ENCODE measurements around the gene FBXO31. TPM values are rescaled to one million over a fixed set of nuclear protein-coding genes. Genes with fewer than 3 reads are reported as not detected.
A peak's percentile ranks its signal among the peaks of the same experiment; 100 is the strongest.
"Not testable (repeated sequence)": the region's sequence is repeated elsewhere in the genome, so short reads cannot be mapped to it uniquely, and the experiment has no call there.

Gene FBXO31
- total RNA-seq, 2 donors from 2014 or later = 21.9 to 29.1 TPM

DNA sequence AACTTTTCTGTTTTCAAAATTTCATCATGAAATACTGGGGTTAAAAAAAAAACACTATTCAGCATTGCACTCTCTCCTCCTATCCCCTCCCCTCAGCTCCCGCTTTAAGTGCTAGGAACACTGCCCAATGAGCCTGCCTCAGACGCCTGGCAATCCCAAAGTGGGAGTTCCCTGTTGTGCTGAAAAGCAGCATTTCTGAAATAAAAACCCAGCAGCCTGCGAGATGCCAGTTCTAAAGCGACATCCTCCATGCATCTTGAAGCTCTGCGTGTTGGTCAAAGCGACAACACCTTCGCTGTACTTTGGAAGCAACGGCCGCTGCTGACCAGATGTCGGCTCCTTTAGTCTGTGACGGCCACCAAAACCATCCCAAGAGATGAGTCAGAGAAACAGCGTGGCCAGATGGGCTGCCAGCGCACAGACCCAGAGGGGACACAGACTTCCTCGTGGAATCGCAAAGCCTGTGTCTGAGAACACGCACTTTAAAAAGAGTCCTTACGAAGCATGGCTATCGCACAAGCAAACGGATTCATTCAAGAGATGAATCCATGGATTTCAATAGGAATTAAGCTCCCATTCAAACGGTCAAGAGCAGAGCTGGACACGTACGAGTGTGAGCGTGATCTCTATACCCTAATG is 32.8 kb downstream of the FBXO31 start:
- ATAC-seq (replicated peaks) = no peak
- no peak overlapping the region for H3K27ac Mint-ChIP-seq
- H3K4me1 Mint-ChIP-seq = peaks cover under 1% of the 10 kb centered on the region
- peaks cover 26% of the 10 kb centered on the region for H3K36me3 Mint-ChIP-seq (ENCODE audit: low read depth)
- no peaks in the 10 kb centered on the region for H3K9me3 Mint-ChIP-seq
- H3K4me3 Mint-ChIP-seq = no peak overlapping the region
- no peaks in the 10 kb centered on the region for H3K27me3 Mint-ChIP-seq

DNA sequence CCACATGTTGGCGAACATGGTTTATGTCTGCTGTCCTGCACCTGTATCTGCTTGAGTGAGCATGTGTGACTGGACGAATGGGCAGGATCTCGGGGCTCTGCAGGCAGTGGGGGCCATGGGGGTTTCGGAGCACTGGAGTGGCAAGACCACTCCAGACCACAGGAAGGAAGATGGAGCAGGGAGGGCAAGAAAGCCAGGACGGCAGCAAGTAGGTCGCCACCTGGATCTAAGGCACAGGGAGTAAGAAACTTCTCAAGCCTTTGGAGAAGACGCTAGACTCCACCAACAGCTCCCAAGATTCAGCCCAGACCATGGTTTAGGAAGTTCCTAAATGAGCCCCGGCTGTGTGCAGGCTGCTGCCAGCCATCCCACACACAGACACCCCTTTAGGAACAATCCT is 33.5 kb downstream of the FBXO31 start:
- peaks cover 27% of the 10 kb centered on the region for H3K36me3 Mint-ChIP-seq (ENCODE audit: low read depth)
- no peaks in the 10 kb centered on the region for H3K9me3 Mint-ChIP-seq
- no peak for ATAC-seq (replicated peaks)
- H3K27me3 Mint-ChIP-seq = no peaks in the 10 kb centered on the region
- no peak overlapping the region for H3K27ac Mint-ChIP-seq
- peaks cover 7% of the 10 kb centered on the region for H3K4me1 Mint-ChIP-seq
- no peak overlapping the region for H3K4me3 Mint-ChIP-seq

DNA sequence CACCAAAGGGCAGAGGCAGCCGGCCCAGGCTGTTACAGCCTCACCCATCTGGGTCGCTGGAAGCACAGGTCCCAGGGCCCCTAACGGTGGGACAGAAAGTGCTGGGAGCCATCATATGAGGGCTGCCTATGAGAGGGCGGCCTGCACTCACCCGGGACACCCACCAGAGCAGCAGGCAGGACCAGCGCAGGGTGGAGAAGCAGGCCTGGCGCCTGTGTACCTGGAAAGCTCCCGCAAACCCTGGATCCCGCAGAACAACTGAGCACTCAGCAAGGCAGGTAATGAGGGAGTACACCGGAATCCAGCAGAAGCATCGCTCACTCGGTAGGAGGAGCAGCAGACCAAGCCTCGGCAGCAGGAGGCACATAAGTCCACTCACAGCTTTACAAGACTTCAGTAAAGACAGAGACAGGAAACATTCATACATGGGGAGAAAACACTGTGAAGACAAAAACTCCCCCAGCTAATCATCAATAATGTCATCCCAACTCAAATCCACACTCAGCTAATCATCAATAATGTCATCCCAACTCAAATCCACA is 34.9 kb downstream of the FBXO31 start:
- no peak for ATAC-seq (replicated peaks)
- peaks cover 41% of the 10 kb centered on the region for H3K36me3 Mint-ChIP-seq (ENCODE audit: low read depth)
- H3K4me3 Mint-ChIP-seq = no peak overlapping the region
- peaks cover 7% of the 10 kb centered on the region for H3K4me1 Mint-ChIP-seq
- no peaks in the 10 kb centered on the region for H3K27me3 Mint-ChIP-seq
- H3K9me3 Mint-ChIP-seq = no peaks in the 10 kb centered on the region
- H3K27ac Mint-ChIP-seq = no peak overlapping the region

DNA sequence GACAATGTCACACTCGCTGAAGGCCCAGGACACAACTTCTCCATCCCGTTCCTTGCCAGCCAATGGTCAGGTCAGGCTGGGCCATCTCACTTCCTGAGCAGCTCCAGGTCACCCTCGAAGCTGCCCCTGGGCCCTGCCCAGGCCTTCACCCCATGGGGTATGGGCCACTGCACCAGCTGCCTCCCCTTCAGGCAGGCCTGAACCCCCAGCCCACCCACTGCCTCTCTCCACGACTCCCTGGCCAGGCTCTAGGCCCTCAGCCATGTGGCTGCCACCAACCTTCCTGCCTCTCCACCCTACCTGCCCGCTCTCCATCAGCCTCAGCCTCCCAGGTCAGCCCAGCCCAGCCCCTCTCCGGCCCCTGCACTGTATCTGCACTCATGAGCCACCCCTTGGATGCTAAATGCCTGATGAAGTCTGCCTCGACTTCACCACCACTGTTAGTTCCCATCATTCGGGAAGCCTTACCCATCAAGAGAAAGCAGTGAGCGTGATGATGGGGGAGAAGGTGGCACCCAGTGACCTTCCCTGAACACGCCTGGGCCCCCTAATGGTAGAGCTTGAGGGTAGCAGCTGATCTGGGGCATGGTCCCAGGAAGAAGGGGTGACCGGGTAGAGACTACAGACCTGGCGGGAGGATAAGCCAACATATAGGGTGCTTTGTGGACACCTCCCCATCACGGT is 35.5 kb downstream of the FBXO31 start:
- no peak overlapping the region for H3K4me3 Mint-ChIP-seq
- H3K9me3 Mint-ChIP-seq = no peaks in the 10 kb centered on the region
- H3K4me1 Mint-ChIP-seq = peaks cover 7% of the 10 kb centered on the region
- H3K27me3 Mint-ChIP-seq = no peaks in the 10 kb centered on the region
- ATAC-seq (replicated peaks) = no peak
- no peak overlapping the region for H3K27ac Mint-ChIP-seq
- peaks cover 46% of the 10 kb centered on the region for H3K36me3 Mint-ChIP-seq (ENCODE audit: low read depth)

DNA sequence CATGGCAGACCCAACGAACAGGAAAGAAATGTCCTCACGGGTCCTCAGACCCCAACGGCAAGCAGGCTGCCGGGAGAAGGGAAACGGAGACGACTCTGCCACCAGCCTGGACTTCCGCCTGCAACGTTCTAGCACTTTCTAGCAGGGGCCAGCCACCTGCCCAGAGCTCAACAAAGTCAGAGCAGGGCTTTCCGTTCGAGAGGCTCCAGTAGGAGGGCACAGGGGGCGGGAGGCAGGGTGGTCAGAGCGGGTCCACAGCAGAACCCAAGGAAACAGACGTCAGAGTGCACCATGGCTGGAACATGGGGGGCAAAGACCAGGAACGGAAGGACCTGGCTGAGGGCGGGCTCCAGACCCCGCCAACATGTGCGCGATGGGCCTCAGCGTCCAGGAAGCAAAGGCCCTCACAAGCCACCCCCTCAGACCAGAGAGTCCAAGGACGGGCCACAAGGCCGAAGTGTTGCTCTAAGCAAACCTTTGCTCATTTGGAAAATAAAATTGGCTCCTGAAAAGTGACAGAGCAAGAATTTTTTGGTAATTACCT is 37.0 kb downstream of the FBXO31 start:
- H3K36me3 Mint-ChIP-seq (ENCODE audit: low read depth) = peaks cover 58% of the 10 kb centered on the region
- H3K27me3 Mint-ChIP-seq = no peaks in the 10 kb centered on the region
- no peak overlapping the region for H3K4me3 Mint-ChIP-seq
- H3K4me1 Mint-ChIP-seq = peaks cover 7% of the 10 kb centered on the region
- ATAC-seq (replicated peaks) = no peak
- H3K27ac Mint-ChIP-seq = no peak overlapping the region
- H3K9me3 Mint-ChIP-seq = no peaks in the 10 kb centered on the region

DNA sequence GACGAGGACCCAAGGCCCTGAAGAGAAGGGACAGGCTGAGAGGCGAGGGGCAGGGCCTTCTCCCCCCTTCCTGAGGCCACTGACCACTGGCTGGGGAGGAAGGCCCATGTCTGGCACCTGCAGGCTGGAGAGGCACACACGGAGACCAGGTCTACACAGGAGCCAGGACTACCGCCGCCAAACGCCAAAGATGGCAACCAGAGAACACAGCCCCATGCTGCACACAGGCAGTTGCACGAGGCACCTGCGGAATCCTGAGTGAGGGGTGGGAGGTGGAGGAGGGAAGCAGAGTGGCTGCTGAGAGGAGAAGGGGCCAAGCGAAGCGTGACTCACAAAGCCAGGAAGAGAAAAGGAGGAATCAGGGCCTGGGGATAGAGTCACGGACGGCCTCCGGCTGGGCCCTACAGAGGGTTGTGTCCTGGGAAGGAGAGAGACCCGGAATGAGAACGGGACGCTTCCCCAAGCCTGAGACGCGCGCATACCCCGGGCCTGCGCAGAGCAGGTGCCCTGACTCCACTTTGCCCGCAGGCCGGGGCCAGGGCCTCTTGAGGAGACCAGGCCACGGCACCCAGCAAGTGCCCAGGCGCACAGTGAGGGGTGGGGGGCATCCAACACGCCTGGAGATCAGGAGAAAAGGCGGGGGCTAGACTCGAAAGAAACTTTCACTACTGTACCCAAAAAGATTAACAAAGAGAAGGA is 37.7 kb downstream of the FBXO31 start:
- Mint-ChIP-seq H3K27me3 (no peaks in the 10 kb centered on the region), H3K27ac (peak overlapping the region; percentile 90), H3K4me1 (peaks cover 7% of the 10 kb centered on the region), H3K36me3 (ENCODE audit: low read depth) (peaks cover 65% of the 10 kb centered on the region), H3K4me3 (peak overlapping the region; percentile 64), H3K9me3 (no peaks in the 10 kb centered on the region)
- no peak for ATAC-seq (replicated peaks)

DNA sequence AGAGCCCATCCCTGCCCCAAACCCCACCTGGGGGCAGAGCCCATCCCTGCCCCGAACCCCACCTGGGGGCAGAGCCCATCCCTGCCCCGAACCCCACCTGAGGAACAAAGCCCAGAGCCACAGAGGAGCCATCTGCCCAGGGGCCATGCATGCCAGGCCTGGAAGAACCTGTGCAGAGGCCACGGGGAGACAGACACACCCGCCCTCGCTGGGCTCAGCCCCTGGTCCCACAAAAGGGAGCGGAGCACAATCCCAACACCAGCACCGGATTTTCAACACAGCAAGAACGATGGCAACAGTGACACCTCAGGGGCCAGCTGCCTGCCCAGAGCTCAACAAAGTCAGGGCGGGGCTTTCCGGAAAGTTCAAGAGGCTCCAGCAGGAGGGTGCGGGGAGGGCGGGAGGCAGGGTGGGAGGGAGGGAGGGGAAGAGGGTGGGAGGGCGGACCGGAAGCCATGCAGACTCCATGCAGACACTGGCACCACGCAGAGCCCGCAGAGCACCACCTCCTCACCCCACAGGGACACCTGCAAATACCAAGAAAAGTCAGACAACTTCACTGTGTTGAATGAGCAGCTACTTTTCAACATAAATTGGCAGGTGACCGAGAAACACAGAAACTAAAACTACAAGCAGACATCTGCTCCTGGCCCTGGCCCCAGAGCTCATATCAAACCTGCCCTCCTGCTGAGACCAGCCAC is 38.5 kb downstream of the FBXO31 start:
- Mint-ChIP-seq H3K27ac (peak overlapping the region; percentile 90), H3K4me3 (peak overlapping the region; percentile 64), H3K36me3 (ENCODE audit: low read depth) (peaks cover 73% of the 10 kb centered on the region), H3K4me1 (peaks cover 7% of the 10 kb centered on the region), H3K9me3 (no peaks in the 10 kb centered on the region), H3K27me3 (no peaks in the 10 kb centered on the region)
- ATAC-seq (replicated peaks) = peak; percentile 70

DNA sequence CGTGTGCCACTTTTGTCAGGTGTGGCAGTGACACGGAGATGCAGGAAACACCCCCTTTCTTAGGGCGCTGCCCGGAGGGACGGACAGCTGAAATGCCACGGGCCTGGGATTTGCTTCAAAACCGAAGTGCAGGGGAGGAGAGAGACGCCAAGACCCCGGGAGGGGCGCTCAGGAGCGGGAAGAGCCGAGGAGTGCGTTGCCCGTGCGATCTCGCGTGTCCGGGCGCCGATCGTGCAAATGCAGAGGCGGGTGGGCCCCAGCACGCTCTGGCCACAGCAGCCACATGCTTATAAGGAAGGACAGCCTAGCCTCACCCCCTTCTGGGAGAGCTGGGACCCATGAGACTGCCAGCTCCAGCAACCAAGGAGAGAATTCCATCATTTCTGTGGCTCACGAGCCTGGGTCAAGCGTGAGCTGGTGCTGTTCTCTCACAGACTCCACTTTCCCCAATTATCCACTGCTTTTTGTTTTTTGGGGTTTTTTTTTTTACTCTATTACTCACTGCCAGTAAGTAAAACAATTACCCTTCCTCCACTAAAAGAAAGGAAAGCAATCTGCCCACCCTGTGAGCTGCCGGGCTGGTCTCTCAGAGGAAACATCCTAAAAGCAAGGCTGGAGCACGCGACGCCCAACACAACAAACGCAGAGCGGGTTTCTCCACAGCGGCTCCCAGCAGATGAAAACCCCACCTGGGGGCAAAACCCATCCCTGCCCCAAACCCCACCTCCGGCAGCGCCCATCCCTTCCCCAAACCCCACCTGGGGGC is 39.2 kb downstream of the FBXO31 start:
- no peak for ATAC-seq (replicated peaks)
- no peaks in the 10 kb centered on the region for H3K9me3 Mint-ChIP-seq
- H3K36me3 Mint-ChIP-seq (ENCODE audit: low read depth) = peaks cover 76% of the 10 kb centered on the region
- H3K4me3 Mint-ChIP-seq = peak overlapping the region; percentile 64
- H3K27me3 Mint-ChIP-seq = no peaks in the 10 kb centered on the region
- peak overlapping the region; percentile 28 for H3K27ac Mint-ChIP-seq
- H3K4me1 Mint-ChIP-seq = peaks cover 7% of the 10 kb centered on the region

DNA sequence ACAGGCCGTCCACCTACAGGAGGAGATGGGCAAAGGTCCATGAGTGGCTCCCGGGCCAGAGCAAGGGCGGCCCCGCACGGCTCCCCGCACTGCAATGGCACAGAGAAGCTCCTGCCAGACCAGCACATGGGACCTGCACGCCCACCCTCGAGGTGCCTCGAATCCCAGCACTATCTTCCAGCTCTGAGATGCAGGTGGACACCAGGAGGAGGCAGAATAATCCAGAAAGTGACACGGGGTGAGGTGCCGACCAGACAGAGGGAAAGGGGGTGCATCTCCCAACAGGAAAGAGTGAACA is 39.9 kb downstream of the FBXO31 start:
- Mint-ChIP-seq H3K36me3 (ENCODE audit: low read depth) (peaks cover 76% of the 10 kb centered on the region), H3K27ac (peak overlapping the region; percentile 28), H3K27me3 (no peaks in the 10 kb centered on the region), H3K4me3 (no peak overlapping the region), H3K4me1 (peaks cover 10% of the 10 kb centered on the region), H3K9me3 (no peaks in the 10 kb centered on the region)
- ATAC-seq (replicated peaks) = no peak

DNA sequence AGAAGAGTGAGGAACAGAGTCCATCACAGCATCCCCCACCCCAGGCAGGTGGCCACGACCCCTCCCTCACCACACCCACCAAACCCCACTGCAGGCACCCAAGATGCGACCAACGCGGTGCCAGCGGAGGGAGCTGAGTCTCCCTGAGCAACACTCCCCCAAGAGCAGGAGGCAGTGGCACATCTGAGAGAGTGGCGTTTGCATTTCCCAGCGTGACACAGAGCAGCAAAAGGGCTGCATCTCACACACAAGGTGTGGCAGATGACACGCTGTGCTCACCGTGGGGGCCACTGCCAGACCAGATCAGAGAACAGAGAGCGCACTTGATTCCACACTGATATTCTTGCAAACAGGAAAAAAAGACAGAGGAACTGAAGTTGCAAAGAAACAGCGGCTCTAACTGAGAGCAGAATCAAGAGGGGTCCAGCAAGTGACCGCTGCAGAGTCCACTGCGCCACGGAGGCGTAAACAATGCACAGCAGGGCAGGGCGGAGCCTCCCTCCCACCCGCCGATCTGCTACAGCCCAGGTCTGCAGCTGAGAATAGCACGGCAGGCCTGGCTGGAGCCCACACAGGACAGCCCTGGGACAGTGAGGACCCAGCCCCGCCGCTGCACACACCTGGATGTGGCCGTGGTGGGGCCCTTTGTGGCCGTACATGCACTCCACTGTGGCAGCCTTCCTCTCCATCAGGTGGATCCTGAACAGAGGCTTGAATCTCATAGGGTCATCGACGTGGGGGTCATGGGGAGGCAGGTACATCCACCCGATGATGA is 40.4 kb downstream of the FBXO31 start:
- Mint-ChIP-seq H3K4me1 (peaks cover 12% of the 10 kb centered on the region), H3K27ac (peak overlapping the region; percentile 28), H3K36me3 (ENCODE audit: low read depth) (peaks cover 75% of the 10 kb centered on the region), H3K27me3 (no peaks in the 10 kb centered on the region), H3K9me3 (no peaks in the 10 kb centered on the region), H3K4me3 (no peak overlapping the region)
- no peak for ATAC-seq (replicated peaks)

DNA sequence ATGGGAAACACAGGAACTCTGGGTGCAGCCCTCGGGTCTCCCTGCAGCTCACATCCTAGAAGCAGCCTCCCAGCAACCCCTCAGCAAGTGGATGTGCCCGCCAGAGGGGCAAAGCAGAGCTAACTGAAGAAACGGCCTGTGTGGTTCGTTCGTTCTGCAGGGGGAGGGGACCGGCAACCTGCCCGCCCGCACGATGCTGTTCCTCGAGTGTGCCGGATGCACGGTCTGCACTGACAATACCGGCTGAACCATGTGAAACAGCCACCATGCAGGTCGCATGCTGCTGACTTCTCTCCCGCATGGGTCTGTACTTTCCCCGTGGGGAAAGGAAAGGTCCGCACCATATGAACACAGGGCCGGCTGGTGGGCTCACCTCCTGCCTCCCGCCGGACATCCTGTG is 41.1 kb downstream of the FBXO31 start:
- Mint-ChIP-seq H3K27me3 (no peaks in the 10 kb centered on the region), H3K4me3 (no peak overlapping the region), H3K36me3 (ENCODE audit: low read depth) (peaks cover 81% of the 10 kb centered on the region), H3K27ac (no peak overlapping the region), H3K4me1 (peaks cover 12% of the 10 kb centered on the region), H3K9me3 (no peaks in the 10 kb centered on the region)
- no peak for ATAC-seq (replicated peaks)

DNA sequence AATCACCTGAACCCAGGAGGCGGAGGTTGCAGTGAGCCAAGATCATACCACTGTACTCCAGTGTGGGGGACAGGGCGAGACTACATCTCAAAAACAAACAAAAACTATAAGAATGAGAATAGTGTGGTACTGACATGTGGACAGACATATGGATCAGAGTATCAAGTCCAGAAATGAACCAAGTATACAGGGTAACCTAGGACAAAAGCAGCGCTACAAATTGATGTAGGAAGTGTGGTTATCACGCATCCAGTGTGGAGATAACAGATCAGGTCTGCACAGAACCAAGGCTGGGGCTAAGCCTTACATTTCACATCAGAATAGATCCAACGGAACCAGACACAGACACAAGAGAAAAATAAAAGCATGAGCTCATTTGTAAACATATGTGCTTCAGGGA is 43.4 kb downstream of the FBXO31 start:
- H3K27me3 Mint-ChIP-seq = no peaks in the 10 kb centered on the region
- peaks cover 8% of the 10 kb centered on the region for H3K4me1 Mint-ChIP-seq
- no peak overlapping the region for H3K4me3 Mint-ChIP-seq
- H3K27ac Mint-ChIP-seq = no peak overlapping the region
- H3K9me3 Mint-ChIP-seq = no peaks in the 10 kb centered on the region
- H3K36me3 Mint-ChIP-seq (ENCODE audit: low read depth) = peaks cover 89% of the 10 kb centered on the region
- ATAC-seq (replicated peaks) = no peak

DNA sequence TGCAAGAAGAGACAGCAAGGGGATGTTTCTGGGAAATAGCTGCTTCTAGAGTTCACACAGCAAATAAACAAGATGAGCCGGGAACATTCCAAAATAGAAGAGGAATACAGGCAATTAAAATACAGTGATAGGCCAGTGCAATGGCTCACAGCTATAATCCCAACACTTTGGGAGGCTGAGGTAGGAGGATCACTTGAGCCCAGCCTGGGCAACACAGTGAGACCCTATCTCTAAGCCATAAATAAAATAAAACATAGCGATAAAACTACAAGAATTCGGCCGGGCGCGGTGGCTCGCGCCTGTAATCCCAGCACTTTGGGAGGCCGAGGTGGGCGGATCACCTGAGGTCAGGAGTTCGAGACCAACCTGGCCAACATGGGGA is 43.9 kb downstream of the FBXO31 start:
- H3K36me3 Mint-ChIP-seq (ENCODE audit: low read depth) = peaks cover 87% of the 10 kb centered on the region
- not testable (repeated sequence) for H3K4me3 Mint-ChIP-seq; H3K4me1 Mint-ChIP-seq; ATAC-seq (replicated peaks); H3K9me3 Mint-ChIP-seq; H3K27me3 Mint-ChIP-seq; H3K27ac Mint-ChIP-seq

Data from activated T-helper 17 cell treated with anti-CD3 and anti-CD28 coated beads, Interleukin-2, amount 50 U/mL, for 72 hours (primary cell).